GM19438 (cell line): ENCODE results near the gene NEU1.
"Not testable (repeated sequence)": the region's sequence is repeated elsewhere in the genome, so short reads cannot be mapped to it uniquely, and the experiment has no call there.

ENCODE experiments used
- ATAC-seq: cut with Tn5 transposase; IDR thresholded peaks from one replicate; pipeline ENCODE4 v1.9.1; 2021; ENCODE audit warnings: low read depth; ENCODE audit not compliant: unreplicated experiment

Gene NEU1

GRCh38 chr6:31862344-31863235 is at the start of gene NEU1:
Gene NEU1 (minus strand): TSS chr6:31862821. CDS start chr6:31862776, 45 bp downstream.
- ATAC-seq, result peak; percentile 94

GRCh38 chr6:31911826-31912585 is 49.4 kb upstream of the NEU1 start:
- no peak for ATAC-seq

- not testable (repeated sequence) for ATAC-seq
These were observed 46.7 kb upstream of the NEU1 start for GRCh38 chr6:31909298-31909697.

DNA sequence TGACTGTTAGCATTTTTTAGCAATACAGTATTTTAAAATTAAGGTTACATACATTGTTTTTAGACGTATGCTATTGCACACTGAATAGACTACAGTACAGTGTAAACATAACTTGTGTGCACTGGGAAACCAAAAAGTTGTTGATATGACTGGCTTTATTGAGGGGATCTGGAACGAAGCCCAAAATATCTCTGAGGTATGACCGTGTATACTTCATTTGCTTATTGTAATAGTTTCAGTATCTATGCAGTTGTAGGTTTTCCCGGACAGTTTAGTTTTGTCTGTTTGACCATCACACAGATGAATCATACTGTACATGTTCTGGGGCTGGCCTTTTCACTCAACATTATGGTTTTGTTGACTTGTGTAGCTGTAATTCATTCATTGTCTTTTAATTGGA is 46.2 kb upstream of the NEU1 start:
- ATAC-seq, result peak; percentile 47

GRCh38 chr6:31908255-31908654 is 45.6 kb upstream of the NEU1 start:
- ATAC-seq, result not testable (repeated sequence)

- no peak for ATAC-seq
These were observed 44.7 kb upstream of the NEU1 start for GRCh38 chr6:31907158-31907813.

GRCh38 chr6:31906727-31907126 is 44.1 kb upstream of the NEU1 start:
- not testable (repeated sequence) for ATAC-seq

DNA sequence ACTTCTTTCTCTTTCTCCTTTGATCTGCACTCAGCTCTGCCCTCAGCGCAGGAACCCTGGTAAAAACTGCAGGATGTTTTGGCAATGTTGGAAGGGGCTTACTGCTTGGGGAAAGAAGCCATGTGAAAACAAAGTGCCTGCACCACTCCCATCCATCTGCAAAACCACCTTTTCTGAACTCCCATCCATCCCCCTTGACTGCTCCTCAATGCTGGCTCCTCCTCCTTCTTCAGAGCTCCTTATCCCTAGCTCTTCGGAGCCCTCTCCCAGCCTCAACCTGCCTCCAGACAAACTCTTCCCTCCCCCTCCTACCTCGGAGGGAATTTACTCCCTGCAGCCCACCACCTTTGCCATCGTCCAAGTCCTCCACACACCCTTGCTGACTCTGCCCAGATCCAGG is 43.5 kb upstream of the NEU1 start:
- ATAC-seq, result no peak

DNA sequence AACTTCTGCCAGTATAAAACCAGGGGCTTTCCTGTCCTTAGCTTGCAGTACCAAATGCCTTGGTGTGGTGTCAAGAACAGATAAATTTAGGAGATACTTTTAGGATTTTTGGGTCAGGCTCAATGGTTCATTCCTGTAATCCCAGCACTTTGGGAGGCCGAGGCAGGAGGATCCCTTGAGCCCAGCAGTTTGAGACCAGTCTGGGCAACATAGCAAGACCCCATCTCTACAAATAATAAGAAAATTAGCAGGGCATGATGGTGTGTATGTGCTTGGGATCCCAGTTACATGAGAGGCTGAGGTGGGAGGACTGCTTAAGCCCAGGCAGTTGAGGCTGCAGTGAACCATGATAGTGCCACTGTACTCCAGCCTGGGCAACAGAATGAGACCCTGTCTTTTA is 42.4 kb upstream of the NEU1 start:
- no peak for ATAC-seq

- ATAC-seq, result no peak
These were observed 41.3 kb upstream of the NEU1 start for GRCh38 chr6:31903957-31904356.

DNA sequence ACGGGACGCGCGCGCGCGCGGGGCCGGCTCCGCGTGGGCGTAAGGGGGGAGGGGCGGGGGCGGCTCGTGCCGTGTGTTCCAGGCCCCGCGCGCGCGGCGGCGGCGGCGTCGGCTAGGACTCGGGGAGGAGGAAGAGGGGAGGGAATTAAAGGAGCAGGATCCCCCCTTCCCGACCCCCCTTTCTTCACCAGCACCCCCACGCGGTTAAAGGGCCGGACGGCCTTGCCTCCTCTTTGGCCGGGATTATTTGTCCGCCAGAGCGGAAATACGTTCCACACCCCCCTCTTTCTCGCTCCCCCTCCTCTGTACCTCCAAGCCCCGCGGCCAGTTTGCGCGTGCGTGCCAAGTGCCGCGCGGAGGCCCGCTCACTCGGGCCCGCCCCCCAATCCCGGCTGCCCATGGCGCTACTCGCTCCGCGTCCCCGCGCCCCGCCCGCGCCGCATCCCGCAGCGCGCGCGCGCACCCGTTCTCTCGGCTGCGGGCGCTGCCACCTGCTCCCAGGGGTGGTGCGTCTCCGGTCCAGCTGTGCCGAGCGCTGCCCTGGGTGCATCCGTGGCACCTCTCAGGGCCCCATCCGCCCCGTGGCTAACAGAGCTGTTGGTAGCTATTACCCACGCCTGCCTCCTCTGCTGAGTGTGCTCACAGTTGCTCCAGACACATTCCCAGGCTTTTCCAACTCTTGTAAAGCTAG is 39.5 kb upstream of the NEU1 start, which contains the start of gene ZBTB12:
Gene ZBTB12, minus strand, starts transcription at position 134 of the 691 bp plus-strand sequence. CDS start 781 bp downstream, outside the sequence.
- peak; percentile 51 for ATAC-seq

- no peak for ATAC-seq
These were observed 38.9 kb upstream of the NEU1 start for GRCh38 chr6:31901415-31901952.

DNA sequence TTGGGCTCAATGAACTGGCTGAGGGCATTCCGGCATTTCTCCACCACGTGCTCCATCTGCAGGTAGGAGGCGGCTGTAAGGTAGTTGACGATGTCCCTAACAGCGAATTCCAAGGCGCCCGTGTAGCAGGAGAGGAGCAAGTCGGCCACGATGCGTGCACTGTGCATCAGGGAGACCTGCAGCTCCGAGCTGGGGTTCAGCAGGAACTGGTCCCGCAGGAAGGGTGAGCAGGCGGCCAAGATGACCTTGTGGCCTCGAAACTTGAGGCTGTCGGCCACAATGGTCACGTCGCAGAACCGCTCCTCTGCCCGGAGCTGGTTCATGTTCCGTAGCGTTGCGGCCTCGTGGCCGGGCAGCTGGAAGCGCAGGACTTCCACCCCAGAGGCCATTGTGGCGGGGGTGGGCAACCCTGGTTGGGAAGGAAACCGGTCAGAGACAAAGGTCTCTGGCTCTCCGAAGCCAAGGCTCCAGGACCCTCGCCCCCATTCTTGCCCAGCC is 38.3 kb upstream of the NEU1 start:
- no peak for ATAC-seq

DNA sequence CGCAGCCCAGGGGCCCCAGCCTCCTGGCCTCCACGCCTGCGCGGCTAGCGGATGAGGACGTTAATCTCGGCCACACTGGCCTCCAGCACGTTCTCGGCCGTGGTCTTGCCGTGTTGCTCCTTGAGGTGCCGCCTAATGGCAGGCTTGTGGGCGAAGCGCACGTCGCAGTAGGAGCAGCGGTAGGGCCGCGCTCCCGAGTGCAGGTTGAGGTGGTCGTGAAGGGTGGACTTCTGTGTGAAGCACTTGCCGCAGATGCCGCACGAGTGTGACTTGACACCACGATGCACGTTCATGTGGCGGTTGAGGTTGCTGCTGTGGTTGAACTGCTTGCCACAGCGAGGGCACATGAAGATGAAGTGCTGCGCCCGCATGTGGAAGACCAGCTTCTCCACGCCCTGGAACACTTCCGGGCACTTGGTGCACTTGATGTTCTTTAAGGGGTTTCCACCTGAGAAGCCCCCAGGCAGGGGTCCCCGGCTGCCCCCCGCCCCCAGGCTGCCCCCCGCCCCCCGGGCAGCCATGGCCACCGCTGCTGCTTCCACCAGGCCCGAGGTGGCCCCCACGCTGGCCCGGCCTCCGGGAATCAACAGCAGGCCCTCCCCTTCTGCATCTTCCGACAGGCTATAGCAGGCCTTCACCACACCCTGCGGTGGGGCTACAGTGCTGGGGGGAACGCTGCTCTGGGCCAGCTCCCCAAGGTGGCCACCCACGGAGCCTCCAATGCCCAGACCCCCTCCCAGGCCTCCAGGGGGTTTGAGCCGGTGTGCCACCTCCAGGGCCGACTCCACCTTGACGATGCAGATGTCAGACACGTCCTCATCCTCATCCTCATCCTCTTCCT is 37.5 kb upstream of the NEU1 start:
- ATAC-seq, result no peak

- ATAC-seq, result no peak
These were observed 36.6 kb upstream of the NEU1 start for GRCh38 chr6:31899215-31899614.

DNA sequence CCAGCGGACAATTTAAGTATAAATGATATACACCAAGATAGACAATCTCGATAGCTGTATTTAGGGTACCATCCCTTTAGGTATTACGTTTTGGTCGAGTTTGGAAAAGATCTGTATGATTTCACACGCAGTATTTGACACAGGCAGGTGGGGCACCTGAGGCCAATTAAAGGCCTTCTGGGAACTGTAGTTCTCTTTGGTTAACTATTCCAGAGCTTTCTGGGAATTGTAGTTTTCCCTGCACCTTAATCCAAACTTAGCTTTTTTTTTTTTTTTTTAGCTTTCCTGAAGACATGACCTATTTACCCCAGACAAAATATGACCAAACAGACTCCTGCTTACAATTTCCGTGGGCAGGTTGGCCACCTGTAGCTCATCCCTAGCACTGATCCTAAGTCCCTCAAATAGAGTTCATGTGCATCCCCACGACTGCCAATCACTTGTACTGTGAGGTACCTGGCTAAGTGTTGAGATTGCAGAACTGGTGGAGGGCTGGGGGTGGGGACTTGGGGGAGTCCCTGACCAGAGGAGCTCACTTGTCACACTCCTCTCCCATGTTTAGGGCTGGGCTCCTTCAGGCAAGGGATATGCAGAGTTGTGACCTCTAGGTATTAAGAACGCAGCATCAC is 35.9 kb upstream of the NEU1 start:
- ATAC-seq, result no peak

DNA sequence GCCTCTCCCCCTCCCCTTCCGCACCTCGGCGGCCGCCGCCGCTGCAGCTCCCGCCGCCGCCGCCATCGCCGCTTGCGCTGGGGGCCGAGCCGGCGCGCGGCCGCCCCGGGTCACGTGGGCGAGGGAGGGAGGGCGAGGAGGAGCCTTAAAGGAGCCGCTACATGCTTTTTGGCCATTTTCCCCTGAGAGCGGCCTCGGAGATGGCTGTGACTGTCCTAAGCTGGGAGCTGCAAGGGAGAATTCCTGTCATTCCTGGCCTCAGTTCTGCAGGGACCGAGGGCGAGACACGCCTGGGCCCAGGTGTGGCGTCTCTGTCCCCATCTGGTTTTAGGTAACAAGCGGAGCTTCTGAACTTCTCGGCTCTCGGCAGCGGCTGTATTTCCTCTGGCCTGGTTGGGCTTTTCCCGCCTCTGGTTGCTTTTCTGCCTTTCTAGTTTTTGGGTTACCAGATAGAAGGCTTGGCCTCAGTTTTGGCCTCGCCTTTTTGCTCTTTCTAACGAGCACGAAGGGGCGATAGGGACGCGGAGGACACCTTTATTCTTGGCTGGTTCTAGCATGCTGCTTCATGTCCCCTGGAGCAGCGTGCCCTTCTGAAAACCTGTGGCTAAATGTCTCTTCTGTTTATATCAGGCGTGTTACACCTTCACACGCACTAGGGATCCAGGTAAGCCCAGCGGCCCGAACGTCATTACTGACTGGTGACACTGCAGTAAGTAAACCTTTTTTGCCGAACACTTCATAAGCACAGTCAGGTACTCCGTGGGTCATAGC is 35.2 kb upstream of the NEU1 start, which contains the start of gene EHMT2:
Gene EHMT2, minus strand, starts transcription at position 87 of the 771 bp plus-strand sequence. Its CDS starts 21 bp downstream, at position 66.
- ATAC-seq, result peak; percentile 53
